Measurements from ENCODE around the gene MYMK.

Gene MYMK

GRCh38 chr9:133514460-133515239, 10.1 kb downstream of the MYMK start:
- no peak for TF ChIP-seq POLR2A (IDR thresholded peaks at IDR 0.05; ENCODE audit: low read depth, low read length)
- no peak for TF ChIP-seq TAF1 (IDR thresholded peaks at IDR 0.05; ENCODE audit: borderline replicate concordance, low read depth, low read length)
- TF ChIP-seq POLR2AphosphoS5 (IDR thresholded peaks at IDR 0.05; ENCODE audit: low read depth, low read length) = no peak
- FAIRE-seq (no peak), DNase-seq (ENCODE audit: insufficient read length) (no peak)

GRCh38 chr9:133513214-133514100, 11.3 kb downstream of the MYMK start:
- DNase-seq (ENCODE audit: insufficient read length) = no peak
- no peak for TF ChIP-seq POLR2A (IDR thresholded peaks at IDR 0.05; ENCODE audit: low read depth, low read length)
- no peak for TF ChIP-seq TAF1 (IDR thresholded peaks at IDR 0.05; ENCODE audit: borderline replicate concordance, low read depth, low read length)
- TF ChIP-seq POLR2AphosphoS5 (IDR thresholded peaks at IDR 0.05; ENCODE audit: low read depth, low read length) = no peak
- no peak for FAIRE-seq

- peak; percentile 70 for FAIRE-seq
Measured at GRCh38 chr9:133512253-133513213, 12.2 kb downstream of the MYMK start.

GRCh38 chr9:133511607-133512006, 13.2 kb downstream of the MYMK start:
- TF ChIP-seq TAF1 (IDR thresholded peaks at IDR 0.05; ENCODE audit: borderline replicate concordance, low read depth, low read length) = no peak
- DNase-seq (ENCODE audit: insufficient read length) (no peak), FAIRE-seq (peak; percentile 54)

More at GRCh38 chr9:133512253-133513213, 12.2 kb downstream of the MYMK start:
- DNase-seq (ENCODE audit: insufficient read length) = no peak
- no peak for TF ChIP-seq POLR2AphosphoS5 (IDR thresholded peaks at IDR 0.05; ENCODE audit: low read depth, low read length)
- no peak for TF ChIP-seq POLR2A (IDR thresholded peaks at IDR 0.05; ENCODE audit: low read depth, low read length)
- TF ChIP-seq TAF1 (IDR thresholded peaks at IDR 0.05; ENCODE audit: borderline replicate concordance, low read depth, low read length) = no peak

- DNase-seq (ENCODE audit: insufficient read length) (no peak), FAIRE-seq (no peak)
- TF ChIP-seq TAF1 (IDR thresholded peaks at IDR 0.05; ENCODE audit: borderline replicate concordance, low read depth, low read length) (no peak), POLR2AphosphoS5 (IDR thresholded peaks at IDR 0.05; ENCODE audit: low read depth, low read length) (no peak), POLR2A (IDR thresholded peaks at IDR 0.05; ENCODE audit: low read depth, low read length) (no peak)
Measured at GRCh38 chr9:133510926-133511505, 13.7 kb downstream of the MYMK start.

GRCh38 chr9:133509179-133510083, 15.3 kb downstream of the MYMK start:
- no peak for DNase-seq (ENCODE audit: insufficient read length)
- FAIRE-seq = no peak
- TF ChIP-seq POLR2A (IDR thresholded peaks at IDR 0.05; ENCODE audit: low read depth, low read length) (no peak), TAF1 (IDR thresholded peaks at IDR 0.05; ENCODE audit: borderline replicate concordance, low read depth, low read length) (no peak), POLR2AphosphoS5 (IDR thresholded peaks at IDR 0.05; ENCODE audit: low read depth, low read length) (no peak)

GRCh38 chr9:133508046-133508445, 16.7 kb downstream of the MYMK start:
- TF ChIP-seq TAF1 (IDR thresholded peaks at IDR 0.05; ENCODE audit: borderline replicate concordance, low read depth, low read length) (no peak), POLR2A (IDR thresholded peaks at IDR 0.05; ENCODE audit: low read depth, low read length) (no peak), POLR2AphosphoS5 (IDR thresholded peaks at IDR 0.05; ENCODE audit: low read depth, low read length) (no peak)
- DNase-seq (ENCODE audit: insufficient read length) (no peak), FAIRE-seq (no peak)

- TF ChIP-seq POLR2A (IDR thresholded peaks at IDR 0.05; ENCODE audit: low read depth, low read length) = no peak
- TF ChIP-seq TAF1 (IDR thresholded peaks at IDR 0.05; ENCODE audit: borderline replicate concordance, low read depth, low read length) = no peak
- TF ChIP-seq POLR2AphosphoS5 (IDR thresholded peaks at IDR 0.05; ENCODE audit: low read depth, low read length) = no peak
Measured at GRCh38 chr9:133507246-133507965, 17.4 kb downstream of the MYMK start.

GRCh38 chr9:133506653-133507038, 18.1 kb downstream of the MYMK start:
- FAIRE-seq (no peak), DNase-seq (ENCODE audit: insufficient read length) (no peak)
- TF ChIP-seq POLR2AphosphoS5 (IDR thresholded peaks at IDR 0.05; ENCODE audit: low read depth, low read length) = no peak
- TF ChIP-seq TAF1 (IDR thresholded peaks at IDR 0.05; ENCODE audit: borderline replicate concordance, low read depth, low read length) = no peak
- TF ChIP-seq POLR2A (IDR thresholded peaks at IDR 0.05; ENCODE audit: low read depth, low read length) = no peak

More at GRCh38 chr9:133507246-133507965, 17.4 kb downstream of the MYMK start:
- FAIRE-seq (no peak), DNase-seq (ENCODE audit: insufficient read length) (no peak)

Data from GM12892 (cell line).